Stimulated activated naive CD8-positive, alpha-beta T cell treated with anti-CD3 and anti-CD28 coated beads, Interleukin-15, Interleukin-2, amounts not matched to agents 100 ng/mL and 50 ng/mL, for 24 hours (primary cell): ENCODE measurements around the gene UBR7.

Experiments
- H3K27ac Mint-ChIP-seq: one replicate; pipeline ENCODE4 v1.8.0; 2021; ENCODE audit warnings: mild to moderate bottlenecking, mixed read lengths
- H3K27me3 Mint-ChIP-seq: one replicate; pipeline ENCODE4 v1.8.0; 2021; ENCODE audit warnings: mixed read lengths
- H3K36me3 Mint-ChIP-seq: one replicate; pipeline ENCODE4 v1.8.0; 2021; ENCODE audit warnings: low read depth, mixed read lengths
- H3K4me1 Mint-ChIP-seq: one replicate; pipeline ENCODE4 v1.8.0; 2021; ENCODE audit warnings: low read depth, mixed read lengths
- H3K4me3 Mint-ChIP-seq: one replicate; pipeline ENCODE4 v1.8.0; 2021; ENCODE audit warnings: mild to moderate bottlenecking, mixed read lengths
- H3K9me3 Mint-ChIP-seq: one replicate; pipeline ENCODE4 v1.8.0; 2021; ENCODE audit warnings: mixed read lengths

The UBR7 gene

GRCh38 chr14:93183596-93184317 is 23.3 kb upstream of the UBR7 start:
- Mint-ChIP-seq H3K4me3 (peak overlapping the region; percentile 91), H3K9me3 (no peaks in the 10 kb centered on the region), H3K36me3 (peaks cover 33% of the 10 kb centered on the region), H3K27ac (peak overlapping the region; percentile 90), H3K27me3 (no peaks in the 10 kb centered on the region), H3K4me1 (peaks cover 43% of the 10 kb centered on the region)

GRCh38 chr14:93184391-93185348 is 22.4 kb upstream of the UBR7 start, which contains the start of the genes LYSET and MOAP1:
Gene LYSET (plus strand): TSS chr14:93185317. CDS start chr14:93185406, 89 bp downstream.
Gene MOAP1 (minus strand): TSS chr14:93184897. CDS start chr14:93184242, 655 bp downstream.
- Mint-ChIP-seq H3K9me3 (no peaks in the 10 kb centered on the region), H3K27ac (peak within 1 kb of the TSS; percentile 91), H3K4me3 (peak within 1 kb of the TSS; percentile 94), H3K27me3 (no peaks in the 10 kb centered on the region), H3K4me1 (peaks cover 43% of the 10 kb centered on the region), H3K36me3 (peaks cover 40% of the 10 kb centered on the region)

DNA sequence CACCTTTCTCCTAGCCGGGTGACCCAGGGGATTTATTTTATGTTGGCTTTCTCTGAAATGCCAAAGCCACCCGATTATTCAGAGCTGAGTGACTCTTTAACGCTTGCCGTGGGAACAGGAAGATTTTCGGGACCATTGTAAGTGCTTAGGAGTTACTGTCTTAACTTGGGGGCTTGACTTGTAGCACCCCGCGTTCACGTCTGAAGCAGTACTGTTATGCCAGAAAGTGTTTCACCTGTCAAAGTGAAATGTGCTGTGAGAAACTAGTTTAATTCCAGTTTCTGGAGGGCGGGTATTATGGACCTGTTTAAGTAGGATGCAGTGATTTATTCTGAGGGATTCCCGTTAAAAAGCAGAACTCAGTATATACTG is 21.7 kb upstream of the UBR7 start:
- peaks cover 44% of the 10 kb centered on the region for H3K36me3 Mint-ChIP-seq
- peaks cover 43% of the 10 kb centered on the region for H3K4me1 Mint-ChIP-seq
- H3K27ac Mint-ChIP-seq: peak overlapping the region; percentile 91
- no peaks in the 10 kb centered on the region for H3K9me3 Mint-ChIP-seq
- peak overlapping the region; percentile 94 for H3K4me3 Mint-ChIP-seq
- H3K27me3 Mint-ChIP-seq: no peaks in the 10 kb centered on the region

GRCh38 chr14:93186466-93186865 is 20.6 kb upstream of the UBR7 start:
- peaks cover 49% of the 10 kb centered on the region for H3K36me3 Mint-ChIP-seq
- H3K4me1 Mint-ChIP-seq: peaks cover 43% of the 10 kb centered on the region
- H3K27me3 Mint-ChIP-seq: no peaks in the 10 kb centered on the region
- peak overlapping the region; percentile 76 for H3K4me3 Mint-ChIP-seq
- no peaks in the 10 kb centered on the region for H3K9me3 Mint-ChIP-seq
- peak overlapping the region; percentile 80 for H3K27ac Mint-ChIP-seq

DNA sequence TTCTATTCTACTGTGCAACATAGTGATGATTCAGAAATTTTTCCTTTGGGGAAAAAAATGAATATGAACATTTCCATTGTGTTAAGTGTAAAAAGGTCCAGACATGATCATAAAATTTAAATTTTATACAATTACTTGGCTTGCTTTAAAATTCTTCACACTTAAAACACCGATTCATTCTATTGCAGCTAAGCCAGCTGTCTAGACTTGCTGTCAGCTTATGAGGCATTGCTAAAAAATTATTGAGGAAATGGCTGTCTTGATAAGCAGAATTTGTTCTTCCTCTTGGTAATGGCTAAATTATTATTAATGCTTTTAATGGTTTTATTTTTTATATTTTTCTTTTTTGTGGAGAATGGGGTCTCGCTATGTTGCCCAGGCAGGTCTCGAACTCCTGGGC is 20.1 kb upstream of the UBR7 start:
- H3K27ac Mint-ChIP-seq: peak overlapping the region; percentile 80
- no peaks in the 10 kb centered on the region for H3K9me3 Mint-ChIP-seq
- H3K27me3 Mint-ChIP-seq: no peaks in the 10 kb centered on the region
- no peak overlapping the region for H3K4me3 Mint-ChIP-seq
- H3K4me1 Mint-ChIP-seq: peaks cover 40% of the 10 kb centered on the region
- H3K36me3 Mint-ChIP-seq: peaks cover 45% of the 10 kb centered on the region

DNA sequence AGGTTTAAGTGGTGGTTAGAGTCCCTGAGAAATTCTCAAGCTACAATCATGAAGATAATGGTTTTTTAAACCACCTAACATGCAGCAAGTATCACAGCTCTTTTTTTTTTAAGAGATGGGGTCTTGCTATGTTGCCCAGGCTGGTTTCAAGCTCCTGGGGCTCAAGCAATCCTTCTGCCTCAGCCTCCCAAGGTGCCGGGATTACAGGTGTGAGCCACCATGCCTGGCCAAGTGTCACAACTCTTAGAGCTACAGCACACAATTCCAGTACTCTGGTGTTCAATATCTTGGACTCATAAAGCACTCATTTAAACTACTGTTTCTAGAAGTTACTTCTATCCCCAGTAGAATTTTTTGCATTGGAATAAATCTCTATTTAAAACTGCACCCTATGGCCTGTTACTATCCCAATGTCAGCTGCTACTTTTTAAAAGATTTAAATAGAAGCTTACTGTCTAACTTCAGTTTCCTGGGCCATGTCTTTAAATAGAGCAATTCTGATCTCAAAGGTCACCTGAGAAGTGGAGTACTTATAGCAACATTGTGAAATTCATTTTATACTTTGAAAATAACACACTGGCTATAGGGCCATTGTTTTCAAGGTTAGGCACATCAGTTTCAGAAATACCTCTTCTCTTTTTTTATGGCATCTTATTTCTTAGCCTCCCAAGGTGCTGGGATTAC is 11.6 kb upstream of the UBR7 start:
- H3K4me3 Mint-ChIP-seq: no peak overlapping the region
- H3K9me3 Mint-ChIP-seq: no peaks in the 10 kb centered on the region
- H3K27me3 Mint-ChIP-seq: no peaks in the 10 kb centered on the region
- peaks cover 28% of the 10 kb centered on the region for H3K36me3 Mint-ChIP-seq
- H3K4me1 Mint-ChIP-seq: no peaks in the 10 kb centered on the region
- H3K27ac Mint-ChIP-seq: no peak overlapping the region

DNA sequence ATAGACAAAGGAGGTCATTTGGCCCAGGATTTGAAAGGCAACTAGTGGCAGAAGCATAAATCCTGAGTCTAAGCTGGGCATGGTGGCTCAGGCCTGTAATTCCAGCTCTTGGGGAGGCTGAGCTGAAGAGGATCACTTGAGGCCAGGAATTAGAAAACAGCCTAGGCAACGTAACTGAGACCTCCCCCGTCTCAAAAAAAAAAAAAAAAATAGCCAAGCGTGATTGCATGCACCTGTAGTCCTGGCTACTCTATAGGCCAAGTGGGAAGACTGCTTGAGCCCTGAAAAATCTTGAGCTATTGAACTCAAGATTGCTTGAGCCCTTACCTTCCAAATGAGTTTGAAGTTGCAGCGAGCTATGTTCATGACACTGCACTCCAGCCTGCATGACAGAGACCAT is 8.0 kb upstream of the UBR7 start:
- peaks cover 12% of the 10 kb centered on the region for H3K4me1 Mint-ChIP-seq
- no peak overlapping the region for H3K4me3 Mint-ChIP-seq
- H3K27me3 Mint-ChIP-seq: no peaks in the 10 kb centered on the region
- H3K36me3 Mint-ChIP-seq: peaks cover 29% of the 10 kb centered on the region
- no peaks in the 10 kb centered on the region for H3K9me3 Mint-ChIP-seq
- no peak overlapping the region for H3K27ac Mint-ChIP-seq

GRCh38 chr14:93200553-93200952 is 6.5 kb upstream of the UBR7 start:
- Mint-ChIP-seq H3K9me3 (no peaks in the 10 kb centered on the region), H3K27me3 (no peaks in the 10 kb centered on the region), H3K36me3 (peaks cover 38% of the 10 kb centered on the region), H3K27ac (no peak overlapping the region), H3K4me3 (no peak overlapping the region), H3K4me1 (peaks cover 26% of the 10 kb centered on the region)

DNA sequence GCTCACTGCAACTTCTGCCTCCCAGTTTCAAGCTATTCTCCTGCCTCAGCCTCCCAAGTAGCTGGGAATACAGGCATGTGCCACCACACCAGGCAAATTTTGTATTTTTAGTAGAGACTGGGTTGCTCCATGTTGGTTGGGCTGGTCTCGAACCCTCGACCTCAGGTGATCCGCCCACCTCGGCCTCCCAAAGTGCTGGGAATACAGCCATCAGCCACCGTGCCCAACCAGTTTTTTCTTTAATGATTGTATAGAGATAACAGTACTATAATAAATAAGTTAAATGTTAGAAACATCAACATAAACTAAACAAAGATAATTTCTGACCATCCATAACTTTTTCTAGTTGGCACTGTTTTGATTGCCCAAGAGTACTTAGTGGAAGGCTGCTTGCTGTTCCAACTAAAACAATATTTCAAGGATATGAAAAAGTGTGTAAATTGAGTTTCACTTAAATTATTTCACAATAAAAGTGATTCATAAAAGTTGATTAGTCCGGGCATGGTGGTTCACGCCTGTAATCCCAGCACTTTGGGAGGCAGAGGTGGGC is 5.8 kb upstream of the UBR7 start:
- H3K27ac Mint-ChIP-seq: no peak overlapping the region
- peaks cover 32% of the 10 kb centered on the region for H3K4me1 Mint-ChIP-seq
- H3K9me3 Mint-ChIP-seq: no peaks in the 10 kb centered on the region
- peaks cover 38% of the 10 kb centered on the region for H3K36me3 Mint-ChIP-seq
- no peak overlapping the region for H3K4me3 Mint-ChIP-seq
- no peaks in the 10 kb centered on the region for H3K27me3 Mint-ChIP-seq

GRCh38 chr14:93207468-93208308 is 632 bp downstream of the UBR7 start:
- H3K9me3 Mint-ChIP-seq: no peaks in the 10 kb centered on the region
- H3K4me1 Mint-ChIP-seq: peaks cover 56% of the 10 kb centered on the region
- peak overlapping the region; percentile 95 for H3K4me3 Mint-ChIP-seq
- peak overlapping the region; percentile 82 for H3K27ac Mint-ChIP-seq
- no peaks in the 10 kb centered on the region for H3K27me3 Mint-ChIP-seq
- H3K36me3 Mint-ChIP-seq: peaks cover 42% of the 10 kb centered on the region

DNA sequence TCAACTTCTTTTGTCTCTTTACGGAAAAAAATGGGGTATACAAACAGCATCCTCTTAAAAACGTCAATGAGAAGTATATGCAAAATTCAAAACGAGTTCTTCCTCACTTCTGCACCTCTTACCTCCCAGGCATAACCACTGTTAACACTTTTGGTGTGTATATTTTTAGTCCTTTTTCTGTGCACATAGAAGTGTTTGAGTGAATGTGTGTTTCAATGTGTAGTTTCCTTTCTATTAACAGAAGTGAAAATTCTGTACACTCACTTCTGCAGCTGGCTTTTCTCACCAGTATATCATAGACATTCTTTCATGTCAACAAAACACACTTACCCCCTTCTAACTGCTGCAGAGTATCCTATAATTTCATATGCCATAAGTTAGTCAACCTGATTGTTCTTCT is 5.4 kb downstream of the UBR7 start:
- no peak overlapping the region for H3K27ac Mint-ChIP-seq

GRCh38 chr14:93214598-93214997 is 7.5 kb downstream of the UBR7 start:
- Mint-ChIP-seq H3K27me3 (no peaks in the 10 kb centered on the region), H3K9me3 (no peaks in the 10 kb centered on the region), H3K27ac (no peak overlapping the region), H3K36me3 (peaks cover 58% of the 10 kb centered on the region), H3K4me1 (peaks cover 2% of the 10 kb centered on the region), H3K4me3 (no peak overlapping the region)

More for the DNA sequence above, 5.4 kb downstream of the UBR7 start:
- no peaks in the 10 kb centered on the region for H3K27me3 Mint-ChIP-seq
- peaks cover 20% of the 10 kb centered on the region for H3K4me1 Mint-ChIP-seq
- no peaks in the 10 kb centered on the region for H3K9me3 Mint-ChIP-seq
- H3K4me3 Mint-ChIP-seq: no peak overlapping the region
- peaks cover 56% of the 10 kb centered on the region for H3K36me3 Mint-ChIP-seq

DNA sequence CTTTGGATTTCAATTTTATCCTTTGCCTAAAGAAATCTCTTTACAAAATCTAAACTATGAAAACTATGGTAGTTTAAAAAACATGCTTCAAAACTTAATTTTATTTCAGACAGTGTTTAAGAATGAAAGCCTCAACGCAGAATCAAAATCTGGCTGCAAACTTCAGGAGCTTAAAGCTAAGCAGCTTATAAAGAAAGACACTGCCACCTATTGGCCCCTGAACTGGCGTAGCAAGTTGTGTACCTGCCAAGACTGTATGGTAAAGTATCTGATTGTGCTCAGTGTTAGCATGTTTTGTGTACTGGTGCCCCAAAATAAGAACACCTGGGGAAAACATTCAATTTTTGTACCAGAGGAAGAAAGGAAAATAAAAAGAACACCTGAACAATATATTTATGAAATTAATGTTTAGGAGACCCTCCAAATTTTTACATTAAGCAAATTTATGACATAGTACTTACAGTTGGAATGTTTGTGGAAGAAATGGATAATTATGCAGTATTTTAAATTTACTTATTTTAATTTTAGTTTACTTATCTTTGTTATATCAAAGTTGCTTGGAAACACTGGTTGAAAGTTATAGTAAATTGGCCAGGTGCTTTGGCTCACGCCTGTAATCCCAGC is 12.2 kb downstream of the UBR7 start:
- H3K4me3 Mint-ChIP-seq: no peak overlapping the region
- H3K4me1 Mint-ChIP-seq: peaks cover 10% of the 10 kb centered on the region
- H3K36me3 Mint-ChIP-seq: peaks cover 66% of the 10 kb centered on the region
- H3K27ac Mint-ChIP-seq: no peak overlapping the region
- no peaks in the 10 kb centered on the region for H3K9me3 Mint-ChIP-seq
- no peaks in the 10 kb centered on the region for H3K27me3 Mint-ChIP-seq
